GM21528 (cell line): ENCODE data around the gene FRMD4A.

Source experiments
- ATAC-seq: cut with Tn5 transposase; IDR thresholded peaks from one replicate; pipeline ENCODE4 v1.9.1; 2021; ENCODE audit warnings: mild to moderate bottlenecking, moderate library complexity; ENCODE audit not compliant: unreplicated experiment, low FRiP score

FRMD4A gene

GRCh38 chr10:13617116-13617515, 713.6 kb downstream of the FRMD4A start:
- no peak for ATAC-seq

- no peak for ATAC-seq
Measured at GRCh38 chr10:13615650-13616300, 714.9 kb downstream of the FRMD4A start.

GRCh38 chr10:13614530-13615332, 716.0 kb downstream of the FRMD4A start:
- no peak for ATAC-seq

GRCh38 chr10:13613519-13613918, 717.2 kb downstream of the FRMD4A start:
- no peak for ATAC-seq

GRCh38 chr10:13612654-13613373, 717.9 kb downstream of the FRMD4A start:
- ATAC-seq, result no peak

GRCh38 chr10:13608246-13608853, 722.4 kb downstream of the FRMD4A start:
- no peak for ATAC-seq

- no peak for ATAC-seq
Measured at GRCh38 chr10:13604357-13605040, 726.2 kb downstream of the FRMD4A start.

- ATAC-seq, result no peak
Measured at GRCh38 chr10:13597909-13598308, 732.8 kb downstream of the FRMD4A start.

- no peak for ATAC-seq
Measured at GRCh38 chr10:13594641-13595040, 736.1 kb downstream of the FRMD4A start.
